Measurements from ENCODE around the gene MBOAT1.

MBOAT1 gene

GRCh38 chr6:20238688-20239587 is 26.7 kb upstream of the MBOAT1 start:
- no peak overlapping the region for H3K4me3 Mint-ChIP-seq
- H3K36me3 Mint-ChIP-seq (ENCODE audit: low read depth) = no peaks in the 10 kb centered on the region
- no peak overlapping the region for H3K27ac Mint-ChIP-seq
- no peaks in the 10 kb centered on the region for H3K9me3 Mint-ChIP-seq
- no peaks in the 10 kb centered on the region for H3K27me3 Mint-ChIP-seq (ENCODE audit: low read depth)
- H3K4me1 Mint-ChIP-seq (ENCODE audit: low read depth) = peaks cover 3% of the 10 kb centered on the region

DNA sequence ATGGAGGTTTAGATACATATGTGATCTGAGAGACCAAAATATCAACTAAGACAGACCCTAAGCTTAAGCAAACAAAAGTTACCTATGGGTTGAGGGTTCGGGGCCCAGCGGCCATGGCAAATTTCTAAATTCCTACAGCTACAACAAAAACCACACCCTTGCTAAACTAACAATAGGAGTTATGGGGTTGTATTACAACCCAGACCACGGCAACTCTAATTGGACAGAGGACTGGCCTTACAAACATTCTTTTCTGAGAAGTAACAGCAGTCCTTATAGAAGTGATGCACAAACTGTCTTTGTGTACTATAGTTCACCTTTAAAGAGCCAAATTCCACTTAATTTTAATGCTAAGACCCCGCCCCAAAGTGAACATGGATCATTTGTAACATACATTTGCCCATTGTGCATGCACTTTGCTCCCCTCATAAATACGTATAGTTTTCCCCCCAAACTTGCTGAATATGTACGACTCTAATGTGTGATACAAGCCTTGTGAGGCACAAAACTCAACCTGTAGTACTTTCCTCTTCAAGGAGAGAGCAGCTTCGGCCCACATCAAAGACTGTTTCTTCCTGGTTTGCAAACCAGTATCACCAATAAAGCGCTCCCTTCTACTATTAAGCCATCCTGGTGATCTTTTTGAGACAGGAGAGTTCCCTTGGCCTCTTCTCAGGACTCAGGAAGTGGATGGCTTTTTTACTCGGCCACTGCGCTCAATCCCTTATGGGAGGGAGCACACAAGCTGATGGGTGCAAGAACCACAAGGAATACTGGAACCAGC is 25.6 kb upstream of the MBOAT1 start:
- Mint-ChIP-seq H3K27ac (no peak overlapping the region), H3K4me1 (ENCODE audit: low read depth) (peaks cover 3% of the 10 kb centered on the region), H3K9me3 (no peaks in the 10 kb centered on the region), H3K36me3 (ENCODE audit: low read depth) (no peaks in the 10 kb centered on the region), H3K27me3 (ENCODE audit: low read depth) (no peaks in the 10 kb centered on the region), H3K4me3 (no peak overlapping the region)

DNA sequence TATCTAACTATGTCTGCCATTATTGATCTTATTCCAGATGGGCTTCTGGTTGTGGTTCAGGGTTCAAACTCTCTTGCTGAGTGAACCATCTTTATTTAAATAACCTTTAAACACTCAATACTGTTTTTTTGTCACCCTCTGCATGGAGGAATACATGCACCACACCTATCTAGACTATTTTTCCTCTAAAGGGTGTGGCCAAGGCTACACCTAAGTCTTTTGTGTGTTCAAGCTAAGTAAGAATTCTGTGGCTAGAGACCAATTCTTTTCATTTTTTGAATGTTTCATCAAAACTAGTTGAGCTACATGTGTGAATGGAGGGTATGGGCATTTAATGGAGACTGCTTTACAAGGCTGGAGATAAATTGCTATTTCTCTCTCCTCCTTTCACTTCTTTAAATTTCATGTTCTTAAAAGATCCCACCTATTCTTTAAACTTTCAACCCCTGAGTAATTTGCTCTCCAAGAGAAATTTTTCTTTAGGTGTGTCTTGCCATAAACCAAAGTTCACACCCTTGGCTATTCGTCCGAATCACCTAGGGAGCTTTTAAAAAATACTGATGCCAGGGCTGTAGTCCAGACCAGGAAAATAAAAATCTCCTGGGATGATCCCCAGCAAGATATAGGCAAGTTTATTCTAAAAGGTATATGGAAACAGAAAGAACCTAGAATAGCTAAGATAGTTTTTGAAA is 24.8 kb upstream of the MBOAT1 start:
- Mint-ChIP-seq H3K27ac (no peak overlapping the region), H3K4me1 (ENCODE audit: low read depth) (peaks cover 3% of the 10 kb centered on the region), H3K27me3 (ENCODE audit: low read depth) (no peaks in the 10 kb centered on the region), H3K36me3 (ENCODE audit: low read depth) (no peaks in the 10 kb centered on the region), H3K4me3 (no peak overlapping the region), H3K9me3 (no peaks in the 10 kb centered on the region)

GRCh38 chr6:20236344-20236743 is 24.1 kb upstream of the MBOAT1 start:
- Mint-ChIP-seq H3K27ac (no peak overlapping the region), H3K36me3 (ENCODE audit: low read depth) (no peaks in the 10 kb centered on the region), H3K27me3 (ENCODE audit: low read depth) (no peaks in the 10 kb centered on the region), H3K4me1 (ENCODE audit: low read depth) (peaks cover 3% of the 10 kb centered on the region), H3K4me3 (no peak overlapping the region), H3K9me3 (no peaks in the 10 kb centered on the region)

DNA sequence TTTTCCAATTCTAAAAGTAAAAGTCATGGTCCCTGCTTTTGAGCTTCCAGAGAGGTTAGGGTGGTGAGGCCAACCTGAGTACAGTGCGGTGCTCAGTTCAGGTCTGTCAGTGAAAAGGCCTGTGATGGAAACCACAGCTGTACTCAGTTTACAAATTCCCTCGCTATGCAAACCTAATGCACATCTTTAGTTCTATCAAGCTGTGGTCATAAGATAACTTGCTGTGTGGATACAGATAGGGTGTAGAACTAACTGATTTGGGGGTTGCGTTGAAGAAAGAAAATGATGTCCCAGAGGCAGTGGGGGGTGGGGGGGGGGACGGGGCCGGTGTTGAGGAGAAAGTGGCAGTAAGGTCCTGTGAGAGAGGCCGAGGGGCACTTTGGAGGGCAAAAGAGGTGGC is 22.8 kb upstream of the MBOAT1 start:
- H3K36me3 Mint-ChIP-seq (ENCODE audit: low read depth) = no peaks in the 10 kb centered on the region
- peaks cover 3% of the 10 kb centered on the region for H3K4me1 Mint-ChIP-seq (ENCODE audit: low read depth)
- H3K27me3 Mint-ChIP-seq (ENCODE audit: low read depth) = peaks cover 7% of the 10 kb centered on the region
- no peak overlapping the region for H3K27ac Mint-ChIP-seq
- H3K9me3 Mint-ChIP-seq = no peaks in the 10 kb centered on the region
- H3K4me3 Mint-ChIP-seq = no peak overlapping the region

GRCh38 chr6:20234136-20234535 is 21.9 kb upstream of the MBOAT1 start:
- no peaks in the 10 kb centered on the region for H3K9me3 Mint-ChIP-seq
- H3K27me3 Mint-ChIP-seq (ENCODE audit: low read depth) = peaks cover 7% of the 10 kb centered on the region
- no peak overlapping the region for H3K27ac Mint-ChIP-seq
- no peak overlapping the region for H3K4me3 Mint-ChIP-seq
- H3K36me3 Mint-ChIP-seq (ENCODE audit: low read depth) = no peaks in the 10 kb centered on the region
- peaks cover 3% of the 10 kb centered on the region for H3K4me1 Mint-ChIP-seq (ENCODE audit: low read depth)

- no peaks in the 10 kb centered on the region for H3K36me3 Mint-ChIP-seq (ENCODE audit: low read depth)
- H3K4me1 Mint-ChIP-seq (ENCODE audit: low read depth) = peaks cover 3% of the 10 kb centered on the region
- H3K27me3 Mint-ChIP-seq (ENCODE audit: low read depth) = peaks cover 7% of the 10 kb centered on the region
- no peak overlapping the region for H3K27ac Mint-ChIP-seq
- H3K4me3 Mint-ChIP-seq = no peak overlapping the region
- H3K9me3 Mint-ChIP-seq = no peaks in the 10 kb centered on the region
Observed at GRCh38 chr6:20233007-20233730, 20.9 kb upstream of the MBOAT1 start.

DNA sequence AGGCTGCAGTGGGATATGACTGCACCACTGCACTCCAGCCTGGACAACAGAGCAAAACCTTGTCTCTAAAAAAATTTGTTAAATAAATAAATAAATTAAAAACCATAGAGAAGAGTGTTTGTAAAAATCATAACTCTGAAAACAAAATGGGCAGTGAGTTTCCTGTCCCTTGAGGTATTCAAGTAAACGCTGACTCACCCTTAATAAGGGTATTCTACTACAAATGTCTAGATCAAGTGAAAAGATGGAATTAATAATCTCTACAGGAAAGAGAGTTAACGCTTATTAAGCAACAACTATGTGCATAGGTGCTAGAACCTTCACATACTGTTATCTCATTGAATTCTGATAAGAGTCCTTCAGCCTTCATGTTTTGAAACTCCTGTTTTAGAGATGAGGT is 19.9 kb upstream of the MBOAT1 start:
- peaks cover 7% of the 10 kb centered on the region for H3K27me3 Mint-ChIP-seq (ENCODE audit: low read depth)
- H3K4me1 Mint-ChIP-seq (ENCODE audit: low read depth) = no peaks in the 10 kb centered on the region
- H3K36me3 Mint-ChIP-seq (ENCODE audit: low read depth) = no peaks in the 10 kb centered on the region
- no peaks in the 10 kb centered on the region for H3K9me3 Mint-ChIP-seq
- no peak overlapping the region for H3K4me3 Mint-ChIP-seq
- H3K27ac Mint-ChIP-seq = no peak overlapping the region

GRCh38 chr6:20230401-20231119 is 18.3 kb upstream of the MBOAT1 start:
- Mint-ChIP-seq H3K4me1 (ENCODE audit: low read depth) (no peaks in the 10 kb centered on the region), H3K27me3 (ENCODE audit: low read depth) (peaks cover 10% of the 10 kb centered on the region), H3K9me3 (no peaks in the 10 kb centered on the region), H3K4me3 (no peak overlapping the region), H3K36me3 (ENCODE audit: low read depth) (no peaks in the 10 kb centered on the region), H3K27ac (no peak overlapping the region)

DNA sequence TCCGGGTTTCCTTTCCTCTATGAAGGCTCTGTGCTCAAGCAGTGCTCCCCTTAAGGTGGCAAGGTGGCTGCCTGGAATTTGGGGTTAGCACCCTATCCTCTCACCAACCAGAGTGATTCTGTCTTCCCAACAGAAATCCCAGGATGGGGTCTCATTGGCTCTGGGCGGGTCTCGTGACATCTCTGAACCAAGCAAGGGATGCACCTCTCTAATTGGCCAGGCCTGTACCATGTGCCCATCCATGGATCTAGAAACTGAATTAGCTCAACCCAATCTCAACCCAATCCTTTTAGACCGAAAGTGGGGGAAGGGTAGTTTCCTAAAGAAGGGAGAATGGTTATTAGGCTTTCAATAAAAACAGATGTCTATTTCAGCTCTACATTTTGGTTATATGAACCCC is 17.6 kb upstream of the MBOAT1 start:
- no peaks in the 10 kb centered on the region for H3K9me3 Mint-ChIP-seq
- no peaks in the 10 kb centered on the region for H3K36me3 Mint-ChIP-seq (ENCODE audit: low read depth)
- peaks cover 10% of the 10 kb centered on the region for H3K27me3 Mint-ChIP-seq (ENCODE audit: low read depth)
- H3K4me1 Mint-ChIP-seq (ENCODE audit: low read depth) = no peaks in the 10 kb centered on the region
- no peak overlapping the region for H3K4me3 Mint-ChIP-seq
- H3K27ac Mint-ChIP-seq = no peak overlapping the region

- Mint-ChIP-seq H3K27me3 (ENCODE audit: low read depth) (peaks cover 14% of the 10 kb centered on the region), H3K4me1 (ENCODE audit: low read depth) (no peaks in the 10 kb centered on the region), H3K36me3 (ENCODE audit: low read depth) (no peaks in the 10 kb centered on the region), H3K9me3 (no peaks in the 10 kb centered on the region), H3K27ac (no peak overlapping the region), H3K4me3 (no peak overlapping the region)
Observed at GRCh38 chr6:20227350-20227749, 15.1 kb upstream of the MBOAT1 start.

DNA sequence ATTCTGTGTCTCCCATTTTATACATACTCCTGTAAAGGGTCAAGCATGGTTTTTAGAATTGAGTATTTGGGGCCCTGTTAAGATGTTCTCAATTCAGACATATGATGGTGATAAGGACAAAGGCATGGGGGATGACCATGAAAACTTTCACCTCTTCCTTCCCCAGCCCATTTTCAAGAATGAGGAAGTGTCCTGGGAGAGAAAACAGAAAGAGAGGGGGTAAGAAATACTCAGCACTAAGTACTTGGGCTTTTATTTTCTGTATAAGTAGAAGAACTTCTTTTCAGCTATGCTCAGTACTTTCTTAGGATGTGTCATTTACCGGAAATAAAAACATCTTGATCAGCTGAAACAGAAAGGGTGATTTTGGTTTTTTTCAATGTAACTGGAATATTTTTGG is 10.9 kb upstream of the MBOAT1 start:
- H3K27ac Mint-ChIP-seq = no peak overlapping the region
- H3K36me3 Mint-ChIP-seq (ENCODE audit: low read depth) = no peaks in the 10 kb centered on the region
- peaks cover 17% of the 10 kb centered on the region for H3K27me3 Mint-ChIP-seq (ENCODE audit: low read depth)
- H3K4me3 Mint-ChIP-seq = no peak overlapping the region
- H3K4me1 Mint-ChIP-seq (ENCODE audit: low read depth) = peaks cover 1% of the 10 kb centered on the region
- no peaks in the 10 kb centered on the region for H3K9me3 Mint-ChIP-seq

- H3K9me3 Mint-ChIP-seq = no peaks in the 10 kb centered on the region
- no peak overlapping the region for H3K27ac Mint-ChIP-seq
- H3K27me3 Mint-ChIP-seq (ENCODE audit: low read depth) = peaks cover 14% of the 10 kb centered on the region
- H3K4me1 Mint-ChIP-seq (ENCODE audit: low read depth) = peaks cover 4% of the 10 kb centered on the region
- no peak overlapping the region for H3K4me3 Mint-ChIP-seq
- H3K36me3 Mint-ChIP-seq (ENCODE audit: low read depth) = no peaks in the 10 kb centered on the region
Observed at GRCh38 chr6:20221421-20221820, 9.2 kb upstream of the MBOAT1 start.

DNA sequence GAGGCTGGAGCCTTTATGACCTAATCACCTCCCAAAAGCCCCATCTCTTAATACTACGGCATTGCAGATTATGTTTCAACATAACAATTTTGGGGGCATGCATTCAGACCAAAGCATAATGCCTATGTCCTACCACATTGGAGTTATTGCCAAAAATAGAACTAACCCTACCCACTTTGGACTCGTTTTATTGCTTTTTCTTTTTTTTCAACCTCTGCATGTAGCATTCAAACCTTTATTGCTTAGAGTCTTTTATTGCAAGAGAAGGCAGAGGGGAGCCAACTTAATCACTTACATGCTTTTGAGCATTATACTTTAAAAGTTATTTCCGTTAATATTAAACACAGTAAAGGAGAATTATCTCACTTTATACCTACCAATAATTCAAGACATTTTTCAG is 8.1 kb upstream of the MBOAT1 start:
- no peaks in the 10 kb centered on the region for H3K9me3 Mint-ChIP-seq
- H3K36me3 Mint-ChIP-seq (ENCODE audit: low read depth) = no peaks in the 10 kb centered on the region
- no peak overlapping the region for H3K27ac Mint-ChIP-seq
- H3K4me1 Mint-ChIP-seq (ENCODE audit: low read depth) = peaks cover 4% of the 10 kb centered on the region
- H3K27me3 Mint-ChIP-seq (ENCODE audit: low read depth) = peaks cover 15% of the 10 kb centered on the region
- no peak overlapping the region for H3K4me3 Mint-ChIP-seq
